Heart right ventricle (tissue), 16 donors: ENCODE results near the gene CEP97. TPM values are rescaled to one million over a fixed set of nuclear protein-coding genes. Genes with fewer than 3 reads are reported as not detected.
A peak's percentile ranks its signal among the peaks of the same experiment; 100 is the strongest.

Experiments used
- ATAC-seq, 8 donors: fragments of 200-7000 bp; cut with Tn5 transposase; one replicate each; pipeline ENCODE4 v1.9.1; 2020; ENCODE audit warnings: mild to moderate bottlenecking in 8 of 8, moderate library complexity in 8 of 8, moderate number of reproducible peaks in 1 of 8
- DNase-seq, 2 donors: peaks; one replicate each; pipeline ENCODE4 v3.0.0-alpha.2; 2020
- H3K27ac ChIP-seq, 10 donors: fragments of 200-600 bp; sonication (generic) in 2 of 10; one replicate each; pipeline versions ENCODE4 v1.5.0 to v1.8.0; 2020 to 2022; ENCODE audit warnings: mild to moderate bottlenecking in 3 of 10
- H3K27me3 ChIP-seq, 7 donors: fragments of 200-600 bp; one replicate each; pipeline ENCODE4 v1.8.0; 2021 to 2022; ENCODE audit warnings: mild to moderate bottlenecking in 2 of 7
- H3K36me3 ChIP-seq, 9 donors: fragments of 200-600 bp; sonication (generic) in 1 of 9; one replicate each; pipeline versions ENCODE4 v1.5.0 to v1.8.0; 2020 to 2022; ENCODE audit warnings: mild to moderate bottlenecking in 2 of 9
- H3K4me1 ChIP-seq, 9 donors: fragments of 200-600 bp; sonication (generic) in 1 of 9; one replicate each; pipeline versions ENCODE4 v1.5.0 to v1.8.0; 2020 to 2022; ENCODE audit warnings: mild to moderate bottlenecking in 4 of 9
- H3K4me3 ChIP-seq, 10 donors: fragments of 200-600 bp; sonication (generic) in 2 of 10; one replicate each; pipeline versions ENCODE4 v1.5.0 to v1.8.0; 2020 to 2022; ENCODE audit warnings: mild to moderate bottlenecking in 7 of 10, moderate library complexity in 2 of 10
- H3K9me3 ChIP-seq, 11 donors: fragments of 200-600 bp in 10 of 11; sonication (generic) in 2 of 11; one replicate each; pipeline versions ENCODE4 v1.5.0 to v1.8.0; 2013 to 2022; ENCODE audit warnings: mild to moderate bottlenecking in 2 of 11, control low read depth in 1 of 11, moderate library complexity in 1 of 11
- CTCF ChIP-seq, 9 donors: fragments of 200-600 bp; sonication (generic) in 2 of 9; IDR thresholded peaks; one replicate each; pipeline versions ENCODE4 v1.5.0 to v1.8.0; 2021 to 2022; ENCODE audit warnings: antibody characterized with exemption in 9 of 9, mild to moderate bottlenecking in 5 of 9, moderate library complexity in 1 of 9
- WGBS, 2 donors: extraction: QIAGEN DNeasy Blood & Tissue Kit; methylation state at CpG; one replicate each; pipeline ENCODE4 v1.1.7; 2013; ENCODE audit warnings: inconsistent platforms in 1 of 2; 5-methylcytosine and 5-hydroxymethylcytosine counted together
- intact Hi-C, 10 donors: fragments of 100-400 bp; cut with DNase I; formaldehyde crosslinking; loops; one replicate each; pipeline versions ENCODE4 v1.11.1 to v1.14.2; 2022
- polyA plus RNA-seq, 2 donors: library from polyadenylated mRNA; stranded (reverse); fragments of 200-250 nt; gene quantifications; one replicate each; pipeline ENCODE4 v1.2.3, GENCODE V29; 2013
- total RNA-seq, 10 donors: library from RNA; stranded (reverse); fragmentation: NEBNext Ultra II Directional in 3 of 10; extraction: Animal tissue kit (Norgen Biotek cat#: 25700) in 3 of 10; gene quantifications; one replicate each; pipeline versions ENCODE4 v1.2.1 to v1.2.4, GENCODE V29; 2021 to 2023
- donor health status: Arrhythmogenic right ventricular cardiomyopathy.
- donor health status: ischemic (EF 13 %, LVEDD 7.1; RV severe dilation, severe dysfunction).
- donor health status: healthy with polysubstance abuse.
- donor health status: DM: no; HTN: yes; CAD: no.
- donor health status: DM: no; HTN: no; CAD: no.
- donor health status: ischemic (EF 25% LVEDD 6.9; RV normal size, moderate dysfunction).
- donor health status: ischemic (EF 25% LVEDD 5.7; RV mildly dilated, moderate dysfunction).
- donor health status: healthy.
- donor health status: DM: yes; HTN: yes; CAD: no.
- donor health status: Ischemic cardiomyopathy.
- donor health status: ischemic (EF 35%, LVEDD 5.7; RV mildly dilated, moderate dysfunction).
- donor health status: nonischemic (EF 11% LVEDD 7.7; RV severe dilation, severe dysfunction).
- donor health status: DM: yes; HTN: yes; CAD: no.
- donor health status: PGD.
- donor health status: ischemic (EF 29% LVEDD 5.4; RV normal size, mild dysfunction).
- donor health status: nonischemic (EF 23%, LVEDD 6.1; RV moderate dilation, normal function).

CEP97 gene
- total and polyA plus RNA-seq, 12 donors, result 1.2 to 11.4 (median 7.8) TPM

GRCh38 chr3:101801174-101801573 lies 76.8 kb downstream of the CEP97 start:
- no peak for TF ChIP-seq CTCF (IDR thresholded peaks at IDR 0.05)
- Histone ChIP-seq H3K36me3 (peaks cover 0 to 84% (median 12%) of the 10 kb centered on the region in 9 donors), H3K27me3 (no peaks in the 10 kb centered on the region), H3K9me3 (no peaks in the 10 kb centered on the region), H3K27ac (no peak overlapping the region), H3K4me1 (peaks cover 0 to 10% (median 0%) of the 10 kb centered on the region in 9 donors), H3K4me3 (no peak overlapping the region)
- WGBS, 2 donors, result 88 to 90% methylated on average over 4 of the region's 4 CpGs
- ATAC-seq, result no peak
- DNase-seq, result no peak
- intact Hi-C loops, result loop anchor here in 8 of 10 donors (5.0 to 10.0 kb wide), 3 partner anchors 734 to 744 kb away; no protein-coding TSS in a partner anchor

DNA sequence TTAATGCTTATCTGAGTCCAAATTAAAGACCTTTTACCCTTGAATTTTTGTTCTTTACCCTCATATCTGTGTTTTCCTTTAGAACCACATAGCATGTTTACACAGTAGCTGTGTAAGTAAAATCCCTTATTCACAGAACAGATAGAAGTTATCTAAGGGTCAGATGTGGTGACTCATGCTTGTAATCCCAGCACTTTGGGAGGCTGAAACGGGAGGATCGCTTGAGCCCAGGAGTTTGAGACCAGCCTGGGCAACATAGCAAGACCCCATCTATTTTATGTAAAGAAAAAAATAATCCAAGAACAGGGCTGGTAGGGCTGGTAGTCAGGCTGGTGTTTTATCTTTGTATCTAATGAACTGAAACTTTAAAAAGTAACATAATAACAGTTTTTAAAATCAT lies 77.8 kb downstream of the CEP97 start:
- no peak for ATAC-seq
- TF ChIP-seq CTCF (IDR thresholded peaks at IDR 0.05), result no peak
- intact Hi-C loops, result loop anchor here in 8 of 10 donors (2.0 to 10.0 kb wide), 4 partner anchors 425 to 743 kb away; no protein-coding TSS in a partner anchor
- Histone ChIP-seq H3K36me3 (peaks cover 0 to 84% (median 12%) of the 10 kb centered on the region in 9 donors), H3K27me3 (no peaks in the 10 kb centered on the region), H3K4me3 (no peak overlapping the region), H3K9me3 (no peaks in the 10 kb centered on the region), H3K27ac (no peak overlapping the region), H3K4me1 (peaks cover 0 to 10% (median 0%) of the 10 kb centered on the region in 9 donors)
- 88 to 95% methylated on average over 2 of the region's 2 CpGs for WGBS, 2 donors
- DNase-seq, result no peak

DNA sequence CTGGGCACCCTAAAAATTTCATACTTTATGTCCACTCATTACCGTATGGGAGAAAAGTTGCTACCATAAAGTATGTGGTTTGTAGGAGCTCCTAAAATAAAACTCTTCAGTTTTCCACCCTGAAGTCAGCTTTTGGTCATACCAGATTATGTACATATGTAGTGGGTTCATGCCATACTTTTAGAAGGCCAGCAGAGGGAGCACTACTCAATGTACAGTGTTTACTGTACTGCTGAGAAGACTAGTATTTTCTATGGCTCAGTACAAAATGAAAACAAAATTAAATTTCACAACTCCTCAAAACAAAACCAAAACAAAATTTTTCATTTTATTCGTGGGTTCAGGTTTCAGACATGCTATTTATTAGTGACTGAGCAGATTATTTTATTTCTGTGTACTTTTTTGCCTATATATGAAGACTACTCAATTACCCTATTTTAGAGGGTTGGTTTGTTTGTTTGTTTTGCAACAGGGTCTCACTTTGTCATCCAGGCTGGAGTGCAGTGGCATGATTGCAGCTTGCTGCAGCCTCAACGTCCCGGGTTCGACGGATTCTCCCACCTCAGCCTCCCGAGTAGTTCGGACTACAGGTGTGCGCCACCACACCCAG lies 78.9 kb downstream of the CEP97 start:
- Histone ChIP-seq H3K4me1 (peaks cover 0 to 10% (median 0%) of the 10 kb centered on the region in 9 donors), H3K27me3 (no peaks in the 10 kb centered on the region), H3K36me3 (peaks cover 0 to 93% (median 12%) of the 10 kb centered on the region in 9 donors), H3K9me3 (no peaks in the 10 kb centered on the region), H3K27ac (no peak overlapping the region), H3K4me3 (no peak overlapping the region)
- DNase-seq (peak in 1 of 2 donors; percentile 75), ATAC-seq (peak; percentile 87 to 96 (median 92))
- intact Hi-C loops, result loop anchor here in 8 of 10 donors (2.0 to 10.0 kb wide), 4 partner anchors 424 to 742 kb away; no protein-coding TSS in a partner anchor
- 79 to 81% methylated on average over 9 of the region's 9 CpGs for whole genome bisulfite sequencing, 2 donors
- TF ChIP-seq CTCF (IDR thresholded peaks at IDR 0.05), result peak; percentile 77 to 92 (median 88)

DNA sequence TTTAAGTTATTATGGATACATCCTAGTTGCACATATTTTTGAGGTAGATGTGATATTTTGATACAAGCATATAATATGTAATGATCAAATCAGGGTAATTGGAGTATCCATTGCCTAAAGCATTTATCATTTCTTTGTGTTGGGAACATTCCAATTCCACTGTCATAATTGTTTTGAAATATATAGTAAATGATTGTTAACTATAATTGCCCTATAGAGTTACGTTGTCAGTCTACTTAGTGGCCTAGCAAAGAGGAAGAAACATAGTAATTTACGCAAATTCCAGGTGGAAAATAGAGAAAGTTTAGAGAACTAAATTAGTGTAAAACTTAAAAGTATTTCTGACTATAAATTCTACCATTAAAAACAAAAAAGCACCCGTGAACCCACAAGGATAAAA lies 79.5 kb downstream of the CEP97 start:
- DNase-seq (no peak), ATAC-seq (no peak)
- Histone ChIP-seq H3K36me3 (peaks cover 0 to 90% (median 10%) of the 10 kb centered on the region in 9 donors), H3K27ac (no peak overlapping the region), H3K9me3 (no peaks in the 10 kb centered on the region), H3K27me3 (no peaks in the 10 kb centered on the region), H3K4me1 (peaks cover 0 to 11% (median 0%) of the 10 kb centered on the region in 9 donors), H3K4me3 (no peak overlapping the region)
- intact Hi-C loops, result loop anchor here in 8 of 10 donors (2.0 to 10.0 kb wide), 4 partner anchors 423 to 741 kb away; no protein-coding TSS in a partner anchor
- WGBS, 2 donors, result 95% methylated on average over 3 of the region's 3 CpGs
- no peak for TF ChIP-seq CTCF (IDR thresholded peaks at IDR 0.05)
